Heart left ventricle (tissue), 16 donors: ENCODE results near the gene RBMS3. TPM values are rescaled to one million over a fixed set of nuclear protein-coding genes. Genes with fewer than 3 reads are reported as not detected.

ENCODE experiments used
- ATAC-seq, 4 donors: fragments of 200-7000 bp; cut with Tn5 transposase; one replicate each; pipeline ENCODE4 v1.9.1; 2020 to 2022; ENCODE audit warnings: moderate library complexity in 4 of 4, mild to moderate bottlenecking in 3 of 4, moderate number of reproducible peaks in 1 of 4
- DNase-seq, 5 donors: peaks; one replicate each; pipeline ENCODE4 v3.0.0-alpha.2; 2020
- H3K27ac ChIP-seq, 12 donors: fragments of 200-600 bp; sonication (generic) in 4 of 12; one replicate each; pipeline versions ENCODE4 v1.5.0 to v1.8.0; 2016 to 2022; ENCODE audit warnings: mild to moderate bottlenecking in 2 of 12
- H3K27me3 ChIP-seq, 9 donors: fragments of 200-600 bp; sonication (generic) in 2 of 9; one replicate each; pipeline versions ENCODE4 v1.5.1 to v1.8.0; 2016 to 2022; ENCODE audit warnings: mild to moderate bottlenecking in 3 of 9
- H3K36me3 ChIP-seq, 9 donors: fragments of 200-600 bp; sonication (generic) in 2 of 9; one replicate each; pipeline versions ENCODE4 v1.5.0 to v1.8.0; 2018 to 2022; ENCODE audit warnings: mild to moderate bottlenecking in 2 of 9
- H3K4me1 ChIP-seq, 12 donors: fragments of 200-600 bp; sonication (generic) in 4 of 12; one replicate each; pipeline versions ENCODE4 v1.5.0 to v1.8.0; 2016 to 2022; ENCODE audit warnings: mild to moderate bottlenecking in 3 of 12
- H3K4me3 ChIP-seq, 12 donors: fragments of 200-600 bp; sonication (generic) in 4 of 12; one replicate each; pipeline versions ENCODE4 v1.5.0 to v1.8.0; 2017 to 2022; ENCODE audit warnings: mild to moderate bottlenecking in 9 of 12, moderate library complexity in 4 of 12
- H3K9me3 ChIP-seq, 12 donors: fragments of 200-600 bp; sonication (generic) in 4 of 12; one replicate each; pipeline versions ENCODE4 v1.5.0 to v1.8.0; 2016 to 2022; ENCODE audit warnings: mild to moderate bottlenecking in 1 of 12
- POLR2A ChIP-seq, 2 donors: fragments of 450-650 bp; IDR thresholded peaks; one replicate each; pipeline ENCODE4 v1.6.1; 2017; ENCODE audit warnings: antibody characterized with exemption in 2 of 2, mild to moderate bottlenecking in 2 of 2, moderate library complexity in 2 of 2
- WGBS, 4 donors: extraction: QIAGEN DNeasy Blood & Tissue Kit in 2 of 4; methylation state at CpG; one replicate each; pipeline versions ENCODE4 v1.1.5 to v1.1.7; 2013 to 2018; 5-methylcytosine and 5-hydroxymethylcytosine counted together
- intact Hi-C, 10 donors: fragments of 100-400 bp; cut with DNase I; formaldehyde crosslinking; loops; one replicate each; pipeline versions ENCODE4 v1.11.1 to v1.14.2; 2022
- polyA plus RNA-seq, 2 donors: library from polyadenylated mRNA; stranded (reverse); fragments of 200-250 nt; gene quantifications; one replicate each; pipeline ENCODE4 v1.2.3, GENCODE V29; 2013
- total RNA-seq, 9 donors: library from RNA; depleted of rRNA in 2 of 9; stranded (reverse); fragments of >200 nt in 2 of 9; fragmentation: NEBNext Ultra II Directional in 3 of 9; extraction: Animal tissue kit (Norgen Biotek cat#: 25700) in 3 of 9; gene quantifications; one replicate each; pipeline versions ENCODE4 v1.1.0 to v1.2.4, GENCODE V29; 2016 to 2023
- TF ChIP-seq, protein P1 (sequence below), 12 donors: fragments of 200-600 bp; sonication (generic) in 4 of 12; IDR thresholded peaks; one replicate each; pipeline versions ENCODE4 v1.5.0 to v1.8.0; 2018 to 2022; ENCODE audit warnings: antibody characterized with exemption in 12 of 12, mild to moderate bottlenecking in 5 of 12
- donor health status: ischemic (EF 13 %, LVEDD 7.1; RV severe dilation, severe dysfunction).
- donor health status: healthy with polysubstance abuse.
- donor health status: DM: no; HTN: yes; CAD: no.
- donor health status: DM: no; HTN: no; CAD: no.
- donor health status: ischemic (EF 25% LVEDD 6.9; RV normal size, moderate dysfunction).
- donor health status: ischemic (EF 25% LVEDD 5.7; RV mildly dilated, moderate dysfunction).
- donor health status: healthy.
- donor health status: DM: yes; HTN: yes; CAD: no.
- donor health status: ischemic (EF 35%, LVEDD 5.7; RV mildly dilated, moderate dysfunction).
- donor health status: nonischemic (EF 11% LVEDD 7.7; RV severe dilation, severe dysfunction).
- donor health status: DM: yes; HTN: yes; CAD: no.
- donor health status: PGD.
- donor health status: ischemic (EF 29% LVEDD 5.4; RV normal size, mild dysfunction).
- donor health status: nonischemic (EF 23%, LVEDD 6.1; RV moderate dilation, normal function).

The RBMS3 gene
- total and polyA plus RNA-seq, 11 donors = 4.8 to 35.6 (median 26.1) TPM

DNA sequence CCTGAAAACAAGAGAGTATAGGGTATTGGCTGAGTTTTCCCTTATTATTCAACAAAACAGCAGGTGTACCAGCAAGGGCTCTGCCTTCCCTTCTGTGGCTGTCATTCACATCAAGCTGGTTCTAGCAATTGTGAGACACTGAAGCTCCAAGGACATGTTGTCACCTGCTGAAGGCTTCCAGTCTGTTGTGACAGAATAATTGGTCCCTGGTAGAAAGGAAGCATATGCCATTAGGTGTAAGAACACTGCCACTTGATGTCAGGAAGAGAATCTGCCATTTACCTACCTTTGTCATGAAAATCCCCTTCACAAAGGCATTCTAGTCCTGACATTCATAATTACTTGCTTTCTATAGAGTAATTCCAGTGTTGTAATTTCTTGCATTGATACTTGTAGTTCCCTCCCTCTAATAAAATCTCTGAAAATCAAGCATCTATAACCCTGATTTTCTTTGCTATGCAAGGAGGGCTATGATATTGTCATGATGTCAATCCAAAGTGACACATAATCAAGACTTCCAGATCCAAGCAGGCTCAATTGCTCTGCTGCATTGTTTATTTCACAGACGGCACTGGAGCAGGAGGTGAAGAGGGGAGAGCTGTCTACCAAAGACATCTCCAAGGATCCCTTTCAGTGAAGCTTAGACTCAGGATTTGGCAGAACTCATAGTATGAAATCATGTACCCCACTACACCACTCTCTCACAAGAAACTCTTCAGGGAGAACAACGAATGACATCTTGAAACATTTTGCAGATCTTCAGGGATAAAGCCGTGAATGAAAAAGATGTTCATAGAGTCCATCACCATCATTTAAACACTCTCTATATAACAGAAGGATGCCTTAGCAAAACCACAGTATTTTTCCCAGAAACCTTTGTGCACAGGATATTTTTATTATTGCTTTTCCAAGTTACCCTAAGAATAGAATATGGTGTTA lies 425.3 kb downstream of the RBMS3 start:
- TF ChIP-seq POLR2A (IDR thresholded peaks at IDR 0.05) = no peak
- TF ChIP-seq, protein P1, sequence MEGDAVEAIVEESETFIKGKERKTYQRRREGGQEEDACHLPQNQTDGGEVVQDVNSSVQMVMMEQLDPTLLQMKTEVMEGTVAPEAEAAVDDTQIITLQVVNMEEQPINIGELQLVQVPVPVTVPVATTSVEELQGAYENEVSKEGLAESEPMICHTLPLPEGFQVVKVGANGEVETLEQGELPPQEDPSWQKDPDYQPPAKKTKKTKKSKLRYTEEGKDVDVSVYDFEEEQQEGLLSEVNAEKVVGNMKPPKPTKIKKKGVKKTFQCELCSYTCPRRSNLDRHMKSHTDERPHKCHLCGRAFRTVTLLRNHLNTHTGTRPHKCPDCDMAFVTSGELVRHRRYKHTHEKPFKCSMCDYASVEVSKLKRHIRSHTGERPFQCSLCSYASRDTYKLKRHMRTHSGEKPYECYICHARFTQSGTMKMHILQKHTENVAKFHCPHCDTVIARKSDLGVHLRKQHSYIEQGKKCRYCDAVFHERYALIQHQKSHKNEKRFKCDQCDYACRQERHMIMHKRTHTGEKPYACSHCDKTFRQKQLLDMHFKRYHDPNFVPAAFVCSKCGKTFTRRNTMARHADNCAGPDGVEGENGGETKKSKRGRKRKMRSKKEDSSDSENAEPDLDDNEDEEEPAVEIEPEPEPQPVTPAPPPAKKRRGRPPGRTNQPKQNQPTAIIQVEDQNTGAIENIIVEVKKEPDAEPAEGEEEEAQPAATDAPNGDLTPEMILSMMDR (IDR thresholded peaks at IDR 0.05) = no peak

GRCh38 chr3:29708884-29709283 lies 428.0 kb downstream of the RBMS3 start:
- TF ChIP-seq POLR2A (IDR thresholded peaks at IDR 0.05) = no peak
- TF ChIP-seq, protein P1 (IDR thresholded peaks at IDR 0.05) = no peak
- H3K27me3 ChIP-seq = no peaks in the 10 kb centered on the region
- peak overlapping the region in 6 of 12 donors; percentile 6 to 72 (median 33) for H3K27ac ChIP-seq
- no peak overlapping the region for H3K4me3 ChIP-seq
- H3K9me3 ChIP-seq = no peaks in the 10 kb centered on the region
- peaks cover 0 to 66% (median 26%) of the 10 kb centered on the region in 12 donors for H3K4me1 ChIP-seq
- intact Hi-C loops = loop anchor here in 2 of 10 donors (5.0 kb wide), 2 partner anchors 43 to 67 kb away; no protein-coding TSS in a partner anchor
- ATAC-seq (peak; percentile 6 to 47 (median 38)), DNase-seq (peak in 3 of 5 donors; percentile 14 to 33 (median 24))
- no peaks in the 10 kb centered on the region for H3K36me3 ChIP-seq
- WGBS, 4 donors = 73 to 80% (median 78%) methylated on average over 8 of the region's 8 CpGs

More for the DNA sequence above, 425.3 kb downstream of the RBMS3 start:
- WGBS, 4 donors = 55 to 80% (median 76%) methylated on average over 3 of the region's 3 CpGs
- no peak for ATAC-seq
- intact Hi-C loops = loop anchor here in 2 of 10 donors (5.0 kb wide), 2 partner anchors 46 to 64 kb away; no protein-coding TSS in a partner anchor
- DNase-seq = no peak
- Histone ChIP-seq H3K9me3 (peaks cover 0 to 4% (median 0%) of the 10 kb centered on the region in 12 donors), H3K4me1 (peaks cover 0 to 52% (median 16%) of the 10 kb centered on the region in 12 donors), H3K36me3 (peaks cover 0 to 16% (median 0%) of the 10 kb centered on the region in 9 donors), H3K27me3 (no peaks in the 10 kb centered on the region), H3K27ac (peak overlapping the region in 1 of 12 donors; percentile 21), H3K4me3 (no peak overlapping the region)

GRCh38 chr3:29711255-29711771 lies 430.4 kb downstream of the RBMS3 start:
- intact Hi-C loops = loop anchor here in 1 of 10 donors (5.0 kb wide), 1 partner anchor 46 kb away; no protein-coding TSS in a partner anchor
- no peaks in the 10 kb centered on the region for H3K36me3 ChIP-seq
- TF ChIP-seq POLR2A (IDR thresholded peaks at IDR 0.05) = no peak
- TF ChIP-seq, protein P1 (IDR thresholded peaks at IDR 0.05) = no peak
- no peaks in the 10 kb centered on the region for H3K27me3 ChIP-seq
- DNase-seq (peak in 1 of 5 donors; percentile 27), ATAC-seq (peak; percentile 65 to 86 (median 70))
- H3K27ac ChIP-seq = peak overlapping the region in 11 of 12 donors; percentile 2 to 72 (median 47)
- peaks cover 0 to 58% (median 23%) of the 10 kb centered on the region in 12 donors for H3K4me1 ChIP-seq
- WGBS, 4 donors = 40 to 52% (median 49%) methylated on average over 3 of the region's 3 CpGs
- H3K4me3 ChIP-seq = no peak overlapping the region
- no peaks in the 10 kb centered on the region for H3K9me3 ChIP-seq

- H3K4me1 ChIP-seq = peaks cover 0 to 31% (median 10%) of the 10 kb centered on the region in 12 donors
- no peaks in the 10 kb centered on the region for H3K27me3 ChIP-seq
- DNase-seq (no peak), ATAC-seq (no peak)
- H3K9me3 ChIP-seq = no peaks in the 10 kb centered on the region
- no peak overlapping the region for H3K4me3 ChIP-seq
- intact Hi-C loops = loop anchor here in 1 of 10 donors (5.0 kb wide), 1 partner anchor 41 kb away; no protein-coding TSS in a partner anchor
- WGBS, 4 donors = 93 to 95% (median 94%) methylated on average over 2 of the region's 2 CpGs
- no peak overlapping the region for H3K27ac ChIP-seq
- no peaks in the 10 kb centered on the region for H3K36me3 ChIP-seq
- no peak for TF ChIP-seq POLR2A (IDR thresholded peaks at IDR 0.05)
- TF ChIP-seq, protein P1 (IDR thresholded peaks at IDR 0.05) = no peak
Measured at GRCh38 chr3:29716213-29716612, 435.3 kb downstream of the RBMS3 start.
